ENCODE results near the gene ARHGAP29. TPM values are rescaled to one million over a fixed set of nuclear protein-coding genes. Genes with fewer than 3 reads are reported as not detected.
A peak's percentile ranks its signal among the peaks of the same experiment; 100 is the strongest.

The ARHGAP29 gene
- total and polyA plus RNA-seq, 2 of the 4 experiments (the other 2 are of a cell fraction): 19.1 to 30.3 TPM

DNA sequence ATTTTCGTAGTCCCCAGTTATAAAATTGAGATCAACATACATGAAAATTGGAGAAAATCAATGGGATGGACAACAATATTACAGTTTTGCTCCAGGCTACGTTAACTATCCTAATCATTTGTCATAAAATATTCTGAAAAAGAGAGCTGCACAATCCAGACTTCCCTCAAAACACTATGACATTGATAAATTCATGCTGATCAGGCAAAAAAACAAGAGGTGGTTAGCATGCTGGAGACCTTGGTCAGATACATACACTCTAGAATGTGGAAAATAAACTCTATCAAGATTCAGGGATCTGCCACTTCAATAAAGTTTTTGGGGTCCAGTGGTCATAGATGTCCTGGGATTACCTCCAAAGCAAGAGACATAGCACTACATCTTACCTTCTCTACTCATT is 32.5 kb upstream of the ARHGAP29 start:
- Histone ChIP-seq H3K9me3 (ENCODE audit: control insufficient read depth, insufficient read depth, low read length) (no peaks in the 10 kb centered on the region), H3K36me3 (ENCODE audit: control insufficient read depth, insufficient read depth, low read length) (no peaks in the 10 kb centered on the region), H3K27me3 (ENCODE audit: control insufficient read depth, insufficient read depth, low read length) (no peaks in the 10 kb centered on the region), H3K18ac (ENCODE audit: low read depth, low read length) (peak overlapping the region; percentile 42; the same call in 1 of the 2 replicates), H2AK5ac (ENCODE audit: low read depth, low read length) (peak overlapping the region; percentile 94), H4K8ac (ENCODE audit: low read depth in 2 of 2, low read length in 2 of 2) (peak overlapping the region; percentile 30 to 77; a peak in 2 of 4 replicates), H2BK5ac (ENCODE audit: low read depth, low read length, poor library complexity, severe bottlenecking) (peak overlapping the region; percentile 10), H3K9me1 (ENCODE audit: insufficient read depth, low read length) (peaks cover 8% of the 10 kb centered on the region; the same call in 1 of the 2 replicates), H3K4ac (ENCODE audit: low read depth, low read length) (no peak overlapping the region; the same call in 1 of the 2 replicates), H2BK120ac (ENCODE audit: low read depth, low read length) (peak overlapping the region; percentile 60), H4K5ac (ENCODE audit: low read depth, low read length) (no peak overlapping the region), H3K4me1 (ENCODE audit: control insufficient read depth, insufficient read depth, low read length) (peaks cover 22% of the 10 kb centered on the region), H3K4me3 (ENCODE audit: insufficient read depth, low read depth, low read length) (no peak overlapping the region), H3K27ac (ENCODE audit: insufficient read depth, low read length) (no peak overlapping the region), H4K91ac (ENCODE audit: insufficient read depth, low read depth, low read length) (no peak overlapping the region), H2AK9ac (replicated peaks; ENCODE audit: low read depth, low read length, poor library complexity) (no peak overlapping the region), H3K9ac (ENCODE audit: low read depth, low read length) (no peak overlapping the region), H2BK20ac (ENCODE audit: low read depth, low read length) (peak overlapping the region; percentile 91; the same call in 1 of the 2 replicates), H3K14ac (replicated peaks; ENCODE audit: low read depth, low read length) (peak overlapping the region; percentile 95), H3K4me2 (ENCODE audit: low read depth, low read length) (no peak overlapping the region), H2BK15ac (ENCODE audit: low read depth, low read length) (0 out of 3 replicates have a peak overlapping the region, but pooled peaks have one; percentile 67), H3K79me1 (ENCODE audit: low read depth in 1 of 2, low read length in 2 of 2) (0 out of 4 replicates have a peak, but pooled peaks cover 0 to 3% of the 10 kb centered on the region in 2 experiments), H2AFZ (replicated peaks; ENCODE audit: low read length, poor library complexity) (no peak overlapping the region), H4K20me1 (ENCODE audit: insufficient read depth, low read length) (no peaks in the 10 kb centered on the region), H3K56ac (ENCODE audit: extremely low read depth, insufficient read depth, low read length) (peak overlapping the region; percentile 5; the same call in 1 of the 2 replicates), H3K23ac (ENCODE audit: low read depth, low read length) (peak overlapping the region; percentile 19; the same call in 1 of the 2 replicates)
- peak; percentile 84 for TF ChIP-seq MAFK (IDR thresholded peaks at IDR 0.05; ENCODE audit: low read depth, low read length)
- no peak for TF ChIP-seq CEBPB (IDR thresholded peaks at IDR 0.05; ENCODE audit: low read depth, low read length)
- intact Hi-C loops (cut with micrococcal nuclease) (no loop called here), dilution Hi-C loops (cut with HindIII; ENCODE audit: low sequenced_read_pairs, unreplicated experiment) (no loop called here), in situ Hi-C loops (cut with MboI; ENCODE audit: low sequenced_read_pairs) (no loop called here)
- WGBS, 2 experiments (ENCODE audit: extremely low coverage in 2 of 2, insufficient read length in 1 of 2): no CpG with 5 or more reads among the region's 2 CpGs
- ATAC-seq (ENCODE audit: low read depth) (no peak), DNase-seq (no peak)
- BruUV-seq (replicated peaks): no TSS peak
- ChIA-PET POLR2A (ENCODE audit: unreplicated experiment) (interaction anchor here (0.5 kb wide), 1 partner anchor 62 kb away, joined by 3 read pairs; no protein-coding TSS in a partner anchor), CTCF (no interaction called here)

Measured in IMR-90 (cell line).